22Rv1 (cell line): ENCODE data around the gene SAV1.
"Not testable (repeated sequence)": the region's sequence is repeated elsewhere in the genome, so short reads cannot be mapped to it uniquely, and the experiment has no call there.

ENCODE experiments used
- H3K27ac ChIP-seq: fragments of 450-650 bp; 2 replicates; pipeline ENCODE4 v1.5.1; 2017
- CTCF ChIP-seq: fragments of 450-650 bp; IDR thresholded peaks from 2 replicates; pipeline ENCODE4 v1.5.1; 2017; ENCODE audit warnings: mild to moderate bottlenecking
- ZFX ChIP-seq: fragments of 450-650 bp; IDR thresholded peaks from 2 replicates; pipeline ENCODE4 v1.6.1; 2017; ENCODE audit warnings: antibody characterized with exemption, borderline replicate concordance

Gene SAV1

GRCh38 chr14:50635141-50635540, 33.0 kb downstream of the SAV1 start:
- H3K27ac ChIP-seq = no peak overlapping the region
- TF ChIP-seq ZFX = no peak
- TF ChIP-seq CTCF = no peak

- no peak for TF ChIP-seq ZFX
- TF ChIP-seq CTCF = no peak
- no peak overlapping the region for H3K27ac ChIP-seq
Observed at GRCh38 chr14:50633954-50634353, 34.2 kb downstream of the SAV1 start.

- TF ChIP-seq CTCF = no peak
- H3K27ac ChIP-seq = no peak overlapping the region
Observed at GRCh38 chr14:50631408-50631821, 36.7 kb downstream of the SAV1 start.

- not testable (repeated sequence) for H3K27ac ChIP-seq
Observed at GRCh38 chr14:50624947-50625346, 43.2 kb downstream of the SAV1 start.

GRCh38 chr14:50624447-50624846, 43.7 kb downstream of the SAV1 start:
- no peak overlapping the region for H3K27ac ChIP-seq
- no peak for TF ChIP-seq CTCF
- TF ChIP-seq ZFX = no peak

GRCh38 chr14:50622978-50623377, 45.1 kb downstream of the SAV1 start:
- TF ChIP-seq CTCF (no peak), ZFX (no peak)

GRCh38 chr14:50620341-50620740, 47.8 kb downstream of the SAV1 start:
- no peak for TF ChIP-seq ZFX
- TF ChIP-seq CTCF = no peak
- H3K27ac ChIP-seq = no peak overlapping the region

More at GRCh38 chr14:50622978-50623377, 45.1 kb downstream of the SAV1 start:
- H3K27ac ChIP-seq = no peak overlapping the region

- no peak overlapping the region for H3K27ac ChIP-seq
- TF ChIP-seq ZFX (no peak), CTCF (peak; percentile 75)
Observed at GRCh38 chr14:50619569-50620141, 48.5 kb downstream of the SAV1 start.
